MCF 10A (cell line): ENCODE results near the gene NT5C. TPM values are rescaled to one million over a fixed set of nuclear protein-coding genes. Genes with fewer than 3 reads are reported as not detected.

Experiments
- BruUV-seq: library from RNA; stranded (reverse); fragments of 400-500 nt; replicated peaks from 2 replicates; lab custom pipeline; 2021; lab: Mats Ljungman, UMichigan
- CTCF ChIA-PET: fragments of 300-600 bp; sonication (Branson Sonifier 250); formaldehyde crosslinking; extraction: SDS; loops from one replicate; lab custom pipeline; 2021; ENCODE audit warnings: antibody characterized with exemption, inconsistent platforms; lab: Yijun Ruan, JAX
- POLR2A ChIA-PET: fragments of 300-600, 350-650 bp; sonication (Branson Sonifier 250); formaldehyde crosslinking; extraction: SDS; loops from one replicate; lab custom pipeline; 2020; ENCODE audit warnings: antibody characterized with exemption, inconsistent platforms; lab: Yijun Ruan, JAX
- DNase-seq: peaks from one replicate; pipeline ENCODE4 v3.0.0-alpha.2; 2018; ENCODE audit not compliant: unreplicated experiment
- H3K27ac Mint-ChIP-seq: one replicate; pipeline ENCODE4 v1.8.0; 2022; ENCODE audit warnings: mild to moderate bottlenecking, low read depth, mixed read lengths; ENCODE audit not compliant: unreplicated experiment
- H3K27me3 Mint-ChIP-seq: one replicate; pipeline ENCODE4 v1.8.0; 2022; ENCODE audit warnings: mixed read lengths; ENCODE audit not compliant: insufficient read depth, unreplicated experiment
- H3K36me3 Mint-ChIP-seq: one replicate; pipeline ENCODE4 v1.8.0; 2022; ENCODE audit warnings: mild to moderate bottlenecking, moderate library complexity, mixed read lengths; ENCODE audit not compliant: insufficient read depth, unreplicated experiment
- H3K4me1 Mint-ChIP-seq: one replicate; pipeline ENCODE4 v1.8.0; 2022; ENCODE audit warnings: mixed read lengths; ENCODE audit not compliant: insufficient read depth, unreplicated experiment
- H3K4me3 Mint-ChIP-seq: one replicate; pipeline ENCODE4 v1.8.0; 2022; ENCODE audit warnings: mild to moderate bottlenecking, moderate library complexity, mixed read lengths; ENCODE audit not compliant: unreplicated experiment
- H3K9me3 Mint-ChIP-seq: one replicate; pipeline ENCODE4 v1.8.0; 2022; ENCODE audit warnings: mixed read lengths; ENCODE audit not compliant: unreplicated experiment
- intact Hi-C: fragments of 100-400 bp; cut with micrococcal nuclease; formaldehyde crosslinking; loops from 2 replicates; pipeline ENCODE4 v1.14.1; 2022
- total RNA-seq: library from RNA; stranded (reverse); gene quantifications from 2 replicates; pipeline ENCODE4 v1.2.3, GENCODE V29; 2022
- TF ChIP-seq, protein P1 (sequence below): fragments of 200-600 bp; IDR thresholded peaks from one replicate; pipeline ENCODE4 v1.8.0; 2022; ENCODE audit warnings: antibody characterized with exemption, mild to moderate bottlenecking; ENCODE audit not compliant: unreplicated experiment

Gene NT5C
- total RNA-seq, 1 experiment from 2014 or later, result 113 TPM

DNA sequence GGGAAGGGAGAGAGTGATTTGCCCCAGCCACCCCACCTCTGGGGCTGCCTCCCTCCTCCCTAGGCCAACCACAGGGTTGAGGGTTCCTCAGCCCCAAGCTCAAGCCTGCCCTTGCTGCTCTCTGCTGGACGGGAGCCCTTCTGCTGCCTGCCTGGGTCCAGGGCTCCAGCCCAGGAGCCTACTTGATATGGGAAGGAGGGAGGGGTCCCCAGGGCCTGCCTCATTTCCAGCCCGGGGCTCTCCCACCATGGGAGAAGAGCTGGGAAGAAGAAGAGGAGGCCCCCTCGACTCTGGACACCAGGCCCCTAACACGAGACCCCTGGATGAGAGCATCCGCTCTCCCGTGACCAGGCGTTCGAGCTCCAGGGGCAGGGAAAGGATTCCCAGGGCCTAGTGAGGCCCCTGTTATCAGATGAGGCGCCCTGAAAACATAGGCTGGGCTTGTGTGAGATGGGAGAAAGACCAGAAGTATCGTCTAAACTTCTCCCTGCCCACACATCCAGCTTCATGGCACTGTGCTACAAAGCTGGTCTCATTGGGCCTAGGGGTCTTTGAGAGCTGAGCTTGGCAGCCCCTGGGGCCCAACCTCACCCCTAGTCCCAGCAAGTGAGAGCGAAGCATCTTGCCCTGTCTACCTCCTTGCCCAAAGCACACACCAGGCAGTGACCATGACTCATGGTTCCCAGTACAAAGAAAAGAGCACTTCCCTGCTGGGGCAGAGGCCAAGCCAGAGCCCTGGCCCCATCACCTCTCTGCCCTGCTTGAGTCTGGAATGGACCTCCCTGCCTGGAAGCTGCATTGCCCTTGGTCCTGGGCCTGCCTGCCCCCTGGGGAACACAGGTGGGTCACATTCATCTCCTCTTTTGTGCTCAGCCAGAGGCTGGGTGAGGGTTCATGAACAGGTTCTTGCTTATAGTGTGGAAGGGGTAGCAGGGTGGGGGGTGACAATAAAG, 42.8 kb downstream of the NT5C start:
- TF ChIP-seq, protein P1, sequence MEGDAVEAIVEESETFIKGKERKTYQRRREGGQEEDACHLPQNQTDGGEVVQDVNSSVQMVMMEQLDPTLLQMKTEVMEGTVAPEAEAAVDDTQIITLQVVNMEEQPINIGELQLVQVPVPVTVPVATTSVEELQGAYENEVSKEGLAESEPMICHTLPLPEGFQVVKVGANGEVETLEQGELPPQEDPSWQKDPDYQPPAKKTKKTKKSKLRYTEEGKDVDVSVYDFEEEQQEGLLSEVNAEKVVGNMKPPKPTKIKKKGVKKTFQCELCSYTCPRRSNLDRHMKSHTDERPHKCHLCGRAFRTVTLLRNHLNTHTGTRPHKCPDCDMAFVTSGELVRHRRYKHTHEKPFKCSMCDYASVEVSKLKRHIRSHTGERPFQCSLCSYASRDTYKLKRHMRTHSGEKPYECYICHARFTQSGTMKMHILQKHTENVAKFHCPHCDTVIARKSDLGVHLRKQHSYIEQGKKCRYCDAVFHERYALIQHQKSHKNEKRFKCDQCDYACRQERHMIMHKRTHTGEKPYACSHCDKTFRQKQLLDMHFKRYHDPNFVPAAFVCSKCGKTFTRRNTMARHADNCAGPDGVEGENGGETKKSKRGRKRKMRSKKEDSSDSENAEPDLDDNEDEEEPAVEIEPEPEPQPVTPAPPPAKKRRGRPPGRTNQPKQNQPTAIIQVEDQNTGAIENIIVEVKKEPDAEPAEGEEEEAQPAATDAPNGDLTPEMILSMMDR, result no peak
- peaks cover 10% of the 10 kb centered on the region for H3K36me3 Mint-ChIP-seq

DNA sequence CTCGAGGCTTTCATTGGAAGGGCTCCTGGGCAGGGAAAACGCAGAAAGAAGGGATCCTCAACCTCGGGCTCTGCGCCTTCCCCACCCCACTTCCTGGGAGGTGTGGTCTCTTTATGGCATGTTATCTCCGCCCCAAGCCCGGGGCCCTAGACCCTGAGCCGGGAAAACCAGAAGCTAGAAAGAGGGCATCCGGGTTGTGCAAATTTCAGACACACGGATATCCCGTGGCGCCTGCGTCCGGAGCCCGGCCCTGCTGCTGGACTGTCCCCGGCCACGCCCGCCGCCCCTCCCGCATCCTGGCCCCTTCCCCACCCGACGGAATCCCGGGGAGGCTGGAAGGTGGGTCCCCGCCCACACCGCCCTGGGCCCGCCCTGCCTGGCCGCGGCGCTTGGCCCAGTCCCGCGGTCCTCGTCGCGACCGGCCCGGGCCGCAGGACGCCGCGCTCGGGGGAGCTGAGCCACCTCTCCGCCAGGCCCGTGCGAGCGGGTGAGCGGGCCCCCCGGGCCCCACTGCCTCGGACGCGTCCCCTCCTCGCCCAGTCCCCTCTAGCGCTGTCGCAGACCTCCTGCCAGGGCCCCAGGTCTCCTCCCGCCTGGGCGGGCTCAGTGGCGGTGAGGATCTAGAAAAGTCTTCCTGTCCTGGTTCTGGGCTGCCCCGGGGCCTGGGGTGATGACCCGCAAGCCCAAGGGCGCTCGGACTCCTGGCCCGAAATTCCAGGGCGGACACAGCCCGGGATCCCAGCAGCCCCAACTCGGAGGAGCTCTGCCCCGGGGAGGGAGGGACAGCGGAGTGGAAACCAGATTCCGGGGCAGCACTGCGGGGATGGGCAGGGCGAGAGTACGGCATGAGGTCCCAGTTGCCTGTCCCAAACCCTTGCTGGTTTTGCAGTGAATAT, 43.7 kb downstream of the NT5C start, which contains the start of gene SLC16A5:
SLC16A5 (plus strand) TSS at position 397 of the 896 bp plus-strand sequence. CDS start 5,683 bp downstream, outside the sequence.
- Mint-ChIP-seq H3K9me3 (no peaks in the 10 kb centered on the region), H3K27ac (peak within 1 kb of the TSS; percentile 93), H3K36me3 (peaks cover 10% of the 10 kb centered on the region), H3K27me3 (no peaks in the 10 kb centered on the region), H3K4me1 (peaks cover 48% of the 10 kb centered on the region), H3K4me3 (peak within 1 kb of the TSS; percentile 87)
- POLR2A ChIA-PET, result interaction anchor here (0.5 to 4.1 kb wide), 20 partner anchors 8 to 173 kb away, joined by 3 to 21 read pairs (median 4); partner anchors contain the start of genes ARMC7, JPT1, MRPL58 and NUP85
- TSS peak; percentile 62 for BruUV-seq
- TF ChIP-seq, protein P1, result no peak
- peak; percentile 95 for DNase-seq
- CTCF ChIA-PET, result interaction anchor here (0.8 to 2.0 kb wide), 6 partner anchors 17 to 63 kb away, joined by 3 to 7 read pairs (median 6); no protein-coding TSS in a partner anchor
- intact Hi-C loops, result no loop called here

More for the DNA sequence above, 42.8 kb downstream of the NT5C start:
- Mint-ChIP-seq H3K4me1 (peaks cover 54% of the 10 kb centered on the region), H3K9me3 (no peaks in the 10 kb centered on the region), H3K4me3 (peak overlapping the region; percentile 87), H3K27ac (peak overlapping the region; percentile 93), H3K27me3 (no peaks in the 10 kb centered on the region)
- ChIA-PET CTCF (interaction anchor here (0.6 to 2.0 kb wide), 6 partner anchors 18 to 68 kb away, joined by 3 to 7 read pairs (median 4); no protein-coding TSS in a partner anchor), POLR2A (interaction anchor here (0.6 to 4.1 kb wide), 14 partner anchors 7 to 116 kb away, joined by 3 to 21 read pairs (median 6); partner anchors contain the start of genes ARMC7, JPT1 and NUP85)
- BruUV-seq, result no TSS peak
- intact Hi-C loops, result no loop called here
- DNase-seq, result peak; percentile 76

DNA sequence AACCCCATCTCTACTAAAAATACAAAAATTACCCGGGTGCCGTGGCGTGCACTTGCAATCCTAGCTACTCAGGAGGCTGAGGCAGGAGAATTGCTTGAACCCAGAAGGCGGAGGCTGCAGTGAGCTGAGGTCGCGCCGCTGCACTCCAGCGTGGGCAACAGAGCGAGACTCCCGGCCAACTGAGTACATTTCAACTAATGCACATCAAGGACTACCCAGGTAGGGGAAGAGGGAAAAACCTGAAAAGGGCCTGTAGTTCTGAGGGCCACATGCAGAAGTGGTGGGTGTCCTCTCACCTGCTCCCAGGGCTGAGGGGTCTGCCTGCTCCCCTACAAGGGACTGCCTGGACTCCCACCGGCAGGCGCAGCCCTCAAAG, 44.4 kb downstream of the NT5C start:
- peaks cover 10% of the 10 kb centered on the region for H3K36me3 Mint-ChIP-seq
- POLR2A ChIA-PET, result interaction anchor here (0.6 to 4.1 kb wide), 14 partner anchors 9 to 174 kb away, joined by 3 to 21 read pairs (median 6); partner anchors contain the start of genes ARMC7, MRPL58 and NUP85
- H3K4me3 Mint-ChIP-seq, result peak overlapping the region; percentile 87
- TF ChIP-seq, protein P1, result no peak
- TSS peak; percentile 40 for BruUV-seq
- no peaks in the 10 kb centered on the region for H3K27me3 Mint-ChIP-seq
- H3K9me3 Mint-ChIP-seq, result no peaks in the 10 kb centered on the region
- peak overlapping the region; percentile 93 for H3K27ac Mint-ChIP-seq
- no peak for DNase-seq
- CTCF ChIA-PET, result interaction anchor here (0.7 to 2.0 kb wide), 3 partner anchors 17 to 39 kb away, joined by 3 to 7 read pairs (median 7); no protein-coding TSS in a partner anchor
- H3K4me1 Mint-ChIP-seq, result peaks cover 46% of the 10 kb centered on the region
- intact Hi-C loops, result no loop called here
